WTC11 (cell line): ENCODE data around the gene KANSL3. TPM values are rescaled to one million over a fixed set of nuclear protein-coding genes. Genes with fewer than 3 reads are reported as not detected.

Experiments used
- ATAC-seq: fragments of 200-7000 bp; cut with Tn5 transposase; 2 replicates; pipeline ENCODE4 v1.10.0; 2021; ENCODE audit warnings: mild to moderate bottlenecking, moderate library complexity
- CTCF ChIA-PET: fragments of 300-600 bp; sonication (Branson Sonifier 250); formaldehyde crosslinking; loops from one replicate; lab custom pipeline; 2021; ENCODE audit warnings: antibody characterized with exemption; lab: Charles Lee
- POLR2A ChIA-PET: fragments of 350-600 bp; sonication (Branson Sonifier 250); formaldehyde crosslinking; loops from one replicate; lab custom pipeline; 2021; ENCODE audit warnings: antibody characterized with exemption; lab: Charles Lee
- DNase-seq: peaks from one replicate; pipeline ENCODE4 v3.0.0; 2021; ENCODE audit warnings: low spot score
- H3K27ac Mint-ChIP-seq: 2 replicates; pipeline ENCODE4 v1.8.0; 2021; ENCODE audit warnings: mixed read lengths
- H3K27me3 Mint-ChIP-seq: 2 replicates; pipeline ENCODE4 v1.8.0; 2021; ENCODE audit warnings: low read depth, mild to moderate bottlenecking, moderate library complexity, mixed read lengths
- H3K36me3 Mint-ChIP-seq: 2 replicates; pipeline ENCODE4 v1.8.0; 2021; ENCODE audit warnings: mixed read lengths
- H3K4me1 Mint-ChIP-seq: 2 replicates; pipeline ENCODE4 v1.8.0; 2022; ENCODE audit warnings: mixed read lengths
- H3K4me3 Mint-ChIP-seq: 2 replicates; pipeline ENCODE4 v1.8.0; 2021; ENCODE audit warnings: mild to moderate bottlenecking, moderate library complexity, mixed read lengths
- H3K9me3 Mint-ChIP-seq: 2 replicates; pipeline ENCODE4 v1.8.0; 2021; ENCODE audit warnings: mixed read lengths
- ARID4B ChIP-seq: sonication (generic); formaldehyde crosslinking; IDR thresholded peaks from 2 replicates; pipeline ENCODE4 v1.8.0; 2023; ENCODE audit warnings: missing genetic modification reagents, mild to moderate bottlenecking, borderline replicate concordance
- EMX1 ChIP-seq: fragments of 250-450 bp; sonication (Bioruptor Pico); IDR thresholded peaks from 2 replicates; pipeline ENCODE4 v1.8.0; 2021; ENCODE audit warnings: mild to moderate bottlenecking
- ERG ChIP-seq: fragments of 250-450 bp; sonication (Bioruptor Pico); IDR thresholded peaks from 2 replicates; pipeline ENCODE4 v1.8.0; 2021; ENCODE audit warnings: mild to moderate bottlenecking
- GABPB1 ChIP-seq: sonication (generic); formaldehyde crosslinking; IDR thresholded peaks from 2 replicates; pipeline ENCODE4 v1.8.1; 2023; ENCODE audit warnings: mild to moderate bottlenecking, missing genetic modification reagents
- GRHL2 ChIP-seq: fragments of 250-450 bp; sonication (Bioruptor Pico); IDR thresholded peaks from 2 replicates; pipeline ENCODE4 v1.8.0; 2022; ENCODE audit warnings: mild to moderate bottlenecking, moderate library complexity; ENCODE audit not compliant: insufficient replicate concordance, severe bottlenecking
- HMGA2 ChIP-seq: fragments of 250-450 bp; sonication (Bioruptor Pico); IDR thresholded peaks from 2 replicates; pipeline ENCODE4 v1.4.0; 2021; ENCODE audit warnings: mild to moderate bottlenecking, moderate library complexity
- HMGXB4 ChIP-seq: sonication (generic); formaldehyde crosslinking; IDR thresholded peaks from 2 replicates; pipeline ENCODE4 v1.8.1; 2023; ENCODE audit warnings: mild to moderate bottlenecking, moderate library complexity, missing genetic modification reagents
- JAZF1 ChIP-seq: fragments of 250-450 bp; sonication (Bioruptor Pico); IDR thresholded peaks from 2 replicates; pipeline ENCODE4 v1.9.0; 2021; ENCODE audit warnings: moderate library complexity, mild to moderate bottlenecking, inconsistent platforms
- MAX ChIP-seq: sonication (generic); formaldehyde crosslinking; IDR thresholded peaks from 2 replicates; pipeline ENCODE4 v1.8.0; 2022; ENCODE audit warnings: mild to moderate bottlenecking, missing genetic modification reagents
- MLX ChIP-seq: sonication (generic); formaldehyde crosslinking; IDR thresholded peaks from 2 replicates; pipeline ENCODE4 v1.8.1; 2023; ENCODE audit warnings: mild to moderate bottlenecking, missing genetic modification reagents, moderate library complexity
- NFYB ChIP-seq: sonication (generic); formaldehyde crosslinking; conservative IDR thresholded peaks from 2 replicates; pipeline ENCODE4 v1.8.0; 2022; ENCODE audit warnings: low read depth, missing genetic modification reagents
- RELA ChIP-seq: sonication (generic); formaldehyde crosslinking; IDR thresholded peaks from 2 replicates; pipeline ENCODE4 v1.8.1; 2022; ENCODE audit warnings: missing genetic modification reagents, mild to moderate bottlenecking, borderline replicate concordance
- STAT6 ChIP-seq: sonication (generic); formaldehyde crosslinking; conservative IDR thresholded peaks from 2 replicates; pipeline ENCODE4 v1.8.1; 2023; ENCODE audit warnings: mild to moderate bottlenecking, low read depth, missing genetic modification reagents, moderate library complexity
- TEAD1 ChIP-seq: sonication (generic); formaldehyde crosslinking; IDR thresholded peaks from 2 replicates; pipeline ENCODE4 v1.8.0; 2022; ENCODE audit warnings: mild to moderate bottlenecking, missing genetic modification reagents
- TEAD4 ChIP-seq: sonication (generic); formaldehyde crosslinking; IDR thresholded peaks from 2 replicates; pipeline ENCODE4 v1.8.0; 2022; ENCODE audit warnings: mild to moderate bottlenecking, missing genetic modification reagents
- ZNF416 ChIP-seq: fragments of 250-450 bp; sonication (Bioruptor Pico); IDR thresholded peaks from 2 replicates; pipeline ENCODE4 v1.9.0; 2021; ENCODE audit warnings: mild to moderate bottlenecking, inconsistent platforms
- ZNF425 ChIP-seq: fragments of 250-450 bp; sonication (Bioruptor Pico); conservative IDR thresholded peaks from 2 replicates; pipeline ENCODE4 v1.9.0; 2021; ENCODE audit warnings: mild to moderate bottlenecking
- ZNF512 ChIP-seq: sonication (generic); formaldehyde crosslinking; IDR thresholded peaks from 2 replicates; pipeline ENCODE4 v1.8.1; 2022; ENCODE audit warnings: missing genetic modification reagents, borderline replicate concordance
- total RNA-seq: library from RNA; stranded (reverse); gene quantifications from 3 replicates; pipeline ENCODE4 v1.2.3, GENCODE V29; 2021

The KANSL3 gene
- total RNA-seq, 1 experiment from 2014 or later: 32.5 TPM

GRCh38 chr2:96617012-96617411 lies 21.1 kb downstream of the KANSL3 start:
- H3K9me3 Mint-ChIP-seq: no peaks in the 10 kb centered on the region
- ATAC-seq: no peak
- ChIA-PET CTCF (no interaction called here), POLR2A (no interaction called here)
- H3K4me1 Mint-ChIP-seq: no peaks in the 10 kb centered on the region
- no peak overlapping the region for H3K27ac Mint-ChIP-seq
- H3K27me3 Mint-ChIP-seq: no peaks in the 10 kb centered on the region
- no peak overlapping the region for H3K4me3 Mint-ChIP-seq
- H3K36me3 Mint-ChIP-seq: peaks cover 33% of the 10 kb centered on the region
- no peak for DNase-seq
- TF ChIP-seq GABPB1 (no peak), ARID4B (CRISPR knock-in tag) (no peak), ZNF416 (CRISPR knock-in tag) (no peak), MAX (no peak), HMGA2 (CRISPR knock-in tag) (no peak), ERG (CRISPR knock-in tag) (no peak), TEAD1 (no peak), EMX1 (CRISPR knock-in tag) (no peak), TEAD4 (CRISPR knock-in tag) (no peak), NFYB (CRISPR knock-in tag) (no peak), MLX (no peak), RELA (CRISPR knock-in tag) (no peak), GRHL2 (CRISPR knock-in tag) (no peak), STAT6 (no peak), JAZF1 (no peak), ZNF512 (no peak), ZNF425 (CRISPR knock-in tag) (no peak), HMGXB4 (CRISPR knock-in tag) (no peak)
- TF ChIP-seq, all 79 proteins: peak for 0
